ENCODE measurements around the gene ABCG8. TPM values are rescaled to one million over a fixed set of nuclear protein-coding genes. Genes with fewer than 3 reads are reported as not detected.

Gene ABCG8
- total RNA-seq, 1 experiment from 2014 or later: not detected

GRCh38 chr2:43792653-43793052 is 46.1 kb upstream of the ABCG8 start:
- no peaks in the 10 kb centered on the region for H4K20me1 ChIP-seq (ENCODE audit: insufficient read depth)
- no TSS peak for BruUV-seq (replicated peaks)
- no peak overlapping the region for H3K4me3 ChIP-seq
- CTCF ChIA-PET: no interaction called here
- H3K4me2 ChIP-seq: no peak overlapping the region
- intact Hi-C loops (cut with micrococcal nuclease; ENCODE audit: unreplicated experiment): loop anchor here (10.0 kb wide), 1 partner anchor 178 kb away; no protein-coding TSS in a partner anchor
- no peak overlapping the region for H3K27ac ChIP-seq
- no peak overlapping the region for H2AFZ ChIP-seq
- no peaks in the 10 kb centered on the region for H3K4me1 ChIP-seq (replicated peaks; ENCODE audit: insufficient read depth)
- H3K79me2 ChIP-seq (ENCODE audit: low read depth): no peaks in the 10 kb centered on the region
- H3K9me2 ChIP-seq (ENCODE audit: insufficient read depth): no peaks in the 10 kb centered on the region
- TF ChIP-seq EZH2 (IDR thresholded peaks at IDR 0.05; ENCODE audit: low read depth) (no peak), CTCF (conservative IDR thresholded peaks at IDR 0.05) (no peak)
- POLR2A ChIA-PET (ENCODE audit: unreplicated experiment): no interaction called here
- no peaks in the 10 kb centered on the region for H3F3A ChIP-seq (ENCODE audit: insufficient read depth, low read depth)
- 0 out of 2 replicates have a peak, but pooled peaks cover 3% of the 10 kb centered on the region for H3K36me3 ChIP-seq (ENCODE audit: low read depth)
- H3K9me3 ChIP-seq (ENCODE audit: insufficient read depth, low read depth): no peaks in the 10 kb centered on the region
- H3K27me3 ChIP-seq (ENCODE audit: insufficient read depth, low read depth): no peaks in the 10 kb centered on the region
- DNase-seq: no peak

GRCh38 chr2:43794956-43795355 is 43.8 kb upstream of the ABCG8 start:
- H3K4me3 ChIP-seq: no peak overlapping the region
- H3K36me3 ChIP-seq (ENCODE audit: low read depth): 0 out of 2 replicates have a peak, but pooled peaks cover 3% of the 10 kb centered on the region
- H3K27ac ChIP-seq: no peak overlapping the region
- TF ChIP-seq CTCF (conservative IDR thresholded peaks at IDR 0.05): no peak
- TF ChIP-seq EZH2 (IDR thresholded peaks at IDR 0.05; ENCODE audit: low read depth): no peak
- no peaks in the 10 kb centered on the region for H3K79me2 ChIP-seq (ENCODE audit: low read depth)
- H3F3A ChIP-seq (ENCODE audit: insufficient read depth, low read depth): no peaks in the 10 kb centered on the region
- no peaks in the 10 kb centered on the region for H3K4me1 ChIP-seq (replicated peaks; ENCODE audit: insufficient read depth)
- no peaks in the 10 kb centered on the region for H3K27me3 ChIP-seq (ENCODE audit: insufficient read depth, low read depth)
- no peak for DNase-seq
- no peaks in the 10 kb centered on the region for H3K9me3 ChIP-seq (ENCODE audit: insufficient read depth, low read depth)
- BruUV-seq (replicated peaks): no TSS peak
- H4K20me1 ChIP-seq (ENCODE audit: insufficient read depth): no peaks in the 10 kb centered on the region
- CTCF ChIA-PET: interaction anchor here (0.6 kb wide), 1 partner anchor 94 kb away, joined by 5 read pairs; no protein-coding TSS in a partner anchor
- no peaks in the 10 kb centered on the region for H3K9me2 ChIP-seq (ENCODE audit: insufficient read depth)
- intact Hi-C loops (cut with micrococcal nuclease; ENCODE audit: unreplicated experiment): loop anchor here (10.0 kb wide), 1 partner anchor 180 kb away; no protein-coding TSS in a partner anchor
- POLR2A ChIA-PET (ENCODE audit: unreplicated experiment): no interaction called here
- H2AFZ ChIP-seq: no peak overlapping the region
- no peak overlapping the region for H3K4me2 ChIP-seq

- CTCF ChIA-PET: no interaction called here
- no peaks in the 10 kb centered on the region for H3K27me3 ChIP-seq (ENCODE audit: insufficient read depth, low read depth)
Measured at GRCh38 chr2:43796206-43796605, 42.6 kb upstream of the ABCG8 start.

More at GRCh38 chr2:43796206-43796605, 42.6 kb upstream of the ABCG8 start:
- Histone ChIP-seq H3K4me2 (no peak overlapping the region), H3K4me3 (no peak overlapping the region), H3K36me3 (ENCODE audit: low read depth) (0 out of 2 replicates have a peak, but pooled peaks cover 3% of the 10 kb centered on the region), H3K79me2 (ENCODE audit: low read depth) (no peaks in the 10 kb centered on the region), H4K20me1 (ENCODE audit: insufficient read depth) (no peaks in the 10 kb centered on the region), H3K27ac (no peak overlapping the region), H3F3A (ENCODE audit: insufficient read depth, low read depth) (no peaks in the 10 kb centered on the region), H2AFZ (no peak overlapping the region), H3K9me3 (ENCODE audit: insufficient read depth, low read depth) (no peaks in the 10 kb centered on the region), H3K9me2 (ENCODE audit: insufficient read depth) (no peaks in the 10 kb centered on the region), H3K4me1 (replicated peaks; ENCODE audit: insufficient read depth) (no peaks in the 10 kb centered on the region)
- no TSS peak for BruUV-seq (replicated peaks)
- intact Hi-C loops (cut with micrococcal nuclease; ENCODE audit: unreplicated experiment): loop anchor here (10.0 kb wide), 1 partner anchor 181 kb away; no protein-coding TSS in a partner anchor
- DNase-seq: no peak
- TF ChIP-seq EZH2 (IDR thresholded peaks at IDR 0.05; ENCODE audit: low read depth) (no peak), CTCF (conservative IDR thresholded peaks at IDR 0.05) (no peak)
- POLR2A ChIA-PET (ENCODE audit: unreplicated experiment): no interaction called here
